Measurements from ENCODE around the gene PRSS53.
"Not testable (repeated sequence)": the region's sequence is repeated elsewhere in the genome, so short reads cannot be mapped to it uniquely, and the experiment has no call there.

Gene PRSS53

DNA sequence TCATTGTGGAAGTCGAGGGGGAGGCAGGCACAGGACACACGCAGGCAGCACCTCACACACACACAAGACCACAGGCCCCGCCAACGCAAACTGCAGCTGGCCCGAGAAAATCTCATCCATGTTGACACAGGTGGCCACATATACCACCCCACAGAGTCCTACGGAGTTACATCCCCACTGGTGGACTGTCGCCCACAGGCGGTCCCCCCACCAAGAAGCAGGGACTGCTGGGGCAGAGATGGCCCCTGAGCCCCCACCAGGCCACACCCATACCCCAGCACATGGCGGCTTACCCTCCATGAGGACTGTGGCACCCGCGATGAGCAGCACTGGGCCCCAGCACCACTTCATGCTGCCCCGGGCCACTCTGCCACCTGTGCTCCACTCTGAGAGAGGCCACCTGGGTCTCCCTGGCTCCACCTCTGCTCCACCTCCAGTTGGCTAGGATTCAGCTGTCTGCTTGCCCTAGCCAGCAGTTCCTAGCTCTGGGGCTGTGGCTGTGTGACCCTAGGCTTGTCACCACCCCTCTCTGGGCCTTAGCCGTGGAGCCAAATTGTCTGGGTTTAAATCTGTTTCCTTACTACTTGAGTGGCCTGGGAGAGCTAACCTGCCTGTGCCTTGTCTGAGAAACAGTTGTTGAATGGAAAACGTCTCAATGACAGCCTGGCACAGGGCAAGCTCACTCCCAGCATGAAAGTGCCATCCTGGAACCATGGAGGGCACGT is at the start of gene PRSS53:
PRSS53 (minus strand) TSS at position 485 of the 725 bp plus-strand sequence; CDS start at position 351, 134 bp downstream.
- DNase-seq: no peak

DNA sequence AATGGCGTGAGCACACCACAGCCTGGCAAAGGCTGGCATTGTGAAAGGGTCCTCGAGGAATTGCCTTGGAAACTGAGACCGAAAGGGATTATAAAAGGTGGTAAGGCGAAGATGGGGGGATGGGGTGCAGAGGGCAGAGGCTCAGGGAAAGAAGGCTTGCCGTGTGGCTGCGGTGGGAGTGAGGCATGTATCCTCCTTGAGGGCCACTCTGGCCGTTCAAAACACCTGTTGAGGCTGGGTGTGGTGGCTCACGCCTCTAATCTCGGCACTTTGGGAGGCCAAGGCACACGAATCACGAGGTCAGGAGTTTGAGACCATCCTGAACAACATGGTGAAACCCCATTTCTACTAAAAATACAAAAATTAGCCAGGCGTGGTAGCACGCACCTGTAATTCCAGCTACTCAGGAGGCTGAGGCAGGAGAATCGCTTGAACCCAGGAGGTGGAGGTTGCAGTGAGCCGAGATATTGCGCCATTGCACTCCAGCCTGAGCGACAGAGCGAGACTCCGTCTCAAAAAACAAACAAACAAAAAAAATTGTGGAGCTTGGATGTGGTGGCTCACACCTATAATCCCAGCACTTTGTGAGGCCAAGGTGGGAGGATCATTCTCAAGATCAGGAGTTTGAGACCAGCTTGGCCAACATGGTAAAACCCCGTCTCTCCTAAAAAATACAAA is 48.2 kb upstream of the PRSS53 start:
- not testable (repeated sequence) for DNase-seq

GRCh38 chr16:31136287-31136662 is 47.5 kb upstream of the PRSS53 start:
- no peak for DNase-seq

DNA sequence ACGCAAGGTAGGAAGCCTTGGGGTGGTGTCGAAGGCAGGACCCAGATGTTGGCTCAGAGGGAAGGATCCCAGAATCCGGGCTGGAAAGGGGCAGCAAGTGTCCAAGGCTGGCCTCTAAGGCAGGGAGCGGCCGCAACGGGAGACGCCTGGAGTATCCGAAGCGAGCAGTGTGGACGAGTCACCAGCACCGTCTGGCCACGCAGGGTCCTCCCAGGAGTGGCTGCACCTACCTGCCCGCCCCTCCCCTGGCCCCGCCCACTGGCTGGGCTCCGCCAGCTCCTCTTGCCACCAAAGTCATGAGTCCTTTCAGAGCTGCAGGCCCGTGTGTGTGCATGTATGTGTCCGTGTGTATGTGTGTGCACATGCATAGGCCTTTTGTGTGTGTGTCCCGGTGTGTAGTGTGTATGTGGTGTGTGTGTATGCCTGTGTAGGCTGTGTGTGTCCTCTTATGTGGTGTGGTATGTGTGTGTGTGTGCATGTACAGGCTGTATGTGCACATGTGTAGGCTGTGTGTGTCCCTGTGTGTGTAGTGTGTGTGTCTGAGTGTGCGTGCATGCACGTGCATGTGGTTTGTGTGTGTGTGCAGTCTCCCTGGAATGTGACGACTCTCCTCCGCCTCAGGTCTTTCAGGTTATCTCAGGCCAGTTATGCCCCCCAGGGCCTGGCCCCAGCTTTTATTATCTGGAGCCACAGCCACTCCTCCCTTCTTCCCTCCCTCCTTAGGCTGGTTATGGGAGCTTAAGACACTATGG is 47.0 kb upstream of the PRSS53 start, which contains the start of gene PRSS8:
PRSS8 (minus strand) TSS at position 193 of the 752 bp plus-strand sequence. CDS start 229 bp downstream, outside the sequence.
- no peak for DNase-seq

DNA sequence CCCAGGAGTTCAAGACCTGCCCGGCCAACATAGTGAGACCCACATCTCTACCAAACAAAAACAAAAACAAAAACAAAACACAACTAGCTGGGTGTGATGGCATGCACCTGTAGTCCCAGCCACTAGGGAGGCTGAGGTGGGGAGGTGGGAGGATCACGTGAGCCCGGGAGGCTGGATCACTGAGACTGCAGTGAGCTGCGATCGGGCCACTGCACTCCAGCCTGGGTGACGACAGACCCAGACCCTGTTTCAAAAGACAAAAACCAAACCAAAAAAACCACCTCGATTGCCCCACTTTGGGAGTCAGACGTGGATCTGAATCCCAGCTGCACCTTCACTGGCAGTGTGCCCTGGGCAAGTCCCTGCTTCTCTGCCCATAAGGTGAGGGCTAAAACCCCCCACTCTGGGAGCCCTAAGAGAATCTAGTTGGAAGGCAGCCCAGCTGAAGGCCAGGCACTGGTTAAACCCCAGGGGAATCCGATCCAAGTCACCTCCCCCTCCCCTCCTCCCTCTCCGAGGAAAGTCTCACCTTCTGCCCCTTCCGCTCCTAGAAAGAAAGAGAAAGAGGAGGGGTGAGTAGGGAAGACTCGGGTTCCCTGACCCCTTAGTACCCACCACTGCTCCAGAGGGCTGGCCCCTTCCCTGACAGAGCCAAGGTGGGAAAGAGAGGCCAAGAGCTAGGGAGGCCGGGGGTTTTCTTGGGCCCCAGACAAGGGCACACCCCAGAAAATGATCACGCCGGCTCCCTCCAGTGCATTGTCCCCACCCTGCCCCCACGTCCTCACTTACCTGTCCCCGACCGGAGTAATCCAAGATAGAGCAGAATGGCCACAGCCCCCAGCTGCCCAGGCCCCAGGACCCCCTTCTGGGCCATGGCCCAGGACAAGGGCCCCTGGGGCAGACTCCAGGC is 46.1 kb upstream of the PRSS53 start:
- DNase-seq: no peak

DNA sequence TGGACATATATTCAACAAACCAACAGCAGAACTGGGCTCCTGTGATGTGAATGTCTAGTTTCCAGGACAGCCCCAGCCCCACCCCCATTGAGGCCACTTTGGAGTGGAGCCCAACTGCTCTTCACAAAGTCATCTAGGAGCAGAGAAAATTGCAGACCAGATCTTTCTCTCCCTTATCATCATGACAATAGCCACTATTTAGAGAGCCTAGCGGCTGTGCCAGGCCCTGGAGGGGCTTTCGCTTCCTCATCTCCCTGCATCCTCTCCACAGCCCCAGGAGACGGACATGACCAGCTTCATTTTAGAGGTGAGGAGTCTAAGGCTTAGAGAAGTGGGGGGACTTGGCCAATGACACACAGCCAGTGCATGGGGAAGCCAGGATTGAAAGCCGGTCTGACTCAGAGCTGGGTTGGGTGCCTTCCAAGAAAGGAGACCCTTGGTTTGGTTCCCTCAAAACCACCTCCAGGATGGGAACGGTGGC is 45.4 kb upstream of the PRSS53 start:
- DNase-seq: no peak

GRCh38 chr16:31133046-31133501 is 44.3 kb upstream of the PRSS53 start:
- no peak for DNase-seq

DNA sequence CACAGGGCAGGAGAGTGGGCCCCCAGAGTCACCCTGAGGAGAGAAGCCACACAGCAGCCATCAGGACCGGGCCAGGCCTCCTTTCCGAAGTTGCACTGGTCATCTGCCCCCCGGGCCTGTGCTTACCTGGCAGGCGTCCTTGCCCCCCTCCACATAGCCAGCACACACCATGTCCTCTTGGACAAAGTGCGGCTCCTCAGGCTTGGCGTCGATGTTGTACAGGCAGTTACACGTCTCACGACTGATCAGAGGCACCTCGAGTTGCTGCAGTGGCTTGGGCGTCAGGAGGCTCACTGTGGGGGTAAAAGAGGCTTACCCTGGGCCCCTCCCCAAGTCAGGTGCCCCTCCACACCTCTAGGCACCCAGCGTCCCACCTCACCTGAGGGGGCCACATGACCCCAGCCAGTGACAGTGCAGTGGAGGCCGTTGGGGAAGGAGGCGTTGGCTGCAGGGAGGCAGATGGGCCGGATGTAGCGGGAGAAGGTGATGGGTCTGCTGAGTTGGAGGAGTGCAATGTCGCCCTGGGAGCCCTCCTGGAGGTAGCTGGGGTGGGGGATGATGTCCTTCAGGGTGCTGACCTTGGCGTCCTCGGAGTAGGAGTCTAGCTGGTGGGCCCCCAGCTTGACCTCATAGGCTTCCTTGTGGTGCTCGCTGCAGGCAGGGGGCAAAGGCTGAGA is 43.7 kb upstream of the PRSS53 start:
- DNase-seq: no peak

DNA sequence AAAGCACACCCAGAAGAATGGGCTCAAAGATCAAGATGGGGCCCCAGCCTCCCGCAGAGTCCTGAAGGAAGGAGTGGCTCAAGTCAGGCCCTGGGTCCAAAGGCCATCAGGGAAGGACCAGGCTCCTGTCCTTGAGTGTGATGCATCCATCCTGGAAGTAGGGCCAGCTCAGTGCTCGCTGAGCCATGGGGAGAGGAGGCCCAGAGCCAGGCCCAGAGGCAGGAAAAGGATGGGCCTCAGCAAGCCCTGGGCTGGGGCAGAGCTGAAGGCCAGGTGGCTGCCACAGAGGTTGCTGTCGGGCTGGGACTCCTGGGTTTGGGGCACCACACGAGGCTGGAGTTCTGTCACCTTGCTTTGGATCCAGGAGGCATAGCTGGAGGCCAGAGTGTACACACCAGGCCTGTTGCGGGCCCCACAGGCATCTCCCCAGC is 43.1 kb upstream of the PRSS53 start:
- DNase-seq: no peak

GRCh38 chr16:31131416-31131815 is 42.7 kb upstream of the PRSS53 start:
- DNase-seq: no peak

DNA sequence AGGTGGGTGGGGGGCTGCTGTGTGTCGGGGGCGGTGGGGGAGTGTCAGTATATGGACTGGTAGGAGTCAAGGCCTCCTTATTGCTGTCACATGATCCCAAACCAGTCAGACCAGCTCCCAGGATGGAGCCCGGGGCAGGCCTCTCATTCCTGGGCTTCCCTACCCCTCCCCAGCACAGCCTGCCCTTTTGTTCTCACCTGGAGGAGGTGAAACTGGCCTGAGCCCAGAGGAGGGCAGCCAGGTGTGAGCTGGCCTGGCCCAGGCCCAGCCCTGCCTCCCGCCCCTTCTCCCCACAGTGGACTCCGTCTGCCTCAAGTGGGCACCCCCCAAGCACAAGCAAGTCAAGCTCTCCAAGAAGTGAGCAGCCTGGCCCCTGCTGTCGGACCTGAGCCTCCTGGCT is 42.2 kb upstream of the PRSS53 start:
- DNase-seq: no peak

DNA sequence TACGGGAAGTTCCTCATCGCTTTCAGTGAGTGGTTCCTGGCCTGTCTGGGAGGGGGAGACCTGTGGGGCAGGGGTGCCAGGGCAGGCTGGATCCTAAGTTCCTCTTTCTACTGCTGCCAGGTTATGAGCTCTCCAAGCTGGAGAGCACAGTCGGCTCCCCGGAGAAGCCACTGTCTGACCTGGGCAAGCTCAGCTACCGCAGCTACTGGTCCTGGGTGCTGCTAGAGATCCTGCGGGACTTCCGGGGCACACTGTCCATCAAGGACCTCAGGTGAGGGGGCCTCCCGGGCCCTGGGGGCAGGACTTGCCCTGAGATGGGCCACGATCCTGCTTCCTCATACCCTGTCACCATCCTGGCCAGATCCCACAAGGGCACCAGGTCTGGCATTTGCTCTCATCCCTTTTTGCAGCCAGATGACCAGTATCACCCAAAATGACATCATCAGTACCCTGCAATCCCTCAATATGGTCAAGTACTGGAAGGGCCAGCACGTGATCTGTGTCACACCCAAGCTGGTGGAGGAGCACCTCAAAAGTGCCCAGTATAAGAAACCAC is 41.7 kb upstream of the PRSS53 start:
- DNase-seq: peak in 1 of 2 experiments; percentile 21

GRCh38 chr16:31129568-31130335 is 41.0 kb upstream of the PRSS53 start:
- no peak for DNase-seq

DNA sequence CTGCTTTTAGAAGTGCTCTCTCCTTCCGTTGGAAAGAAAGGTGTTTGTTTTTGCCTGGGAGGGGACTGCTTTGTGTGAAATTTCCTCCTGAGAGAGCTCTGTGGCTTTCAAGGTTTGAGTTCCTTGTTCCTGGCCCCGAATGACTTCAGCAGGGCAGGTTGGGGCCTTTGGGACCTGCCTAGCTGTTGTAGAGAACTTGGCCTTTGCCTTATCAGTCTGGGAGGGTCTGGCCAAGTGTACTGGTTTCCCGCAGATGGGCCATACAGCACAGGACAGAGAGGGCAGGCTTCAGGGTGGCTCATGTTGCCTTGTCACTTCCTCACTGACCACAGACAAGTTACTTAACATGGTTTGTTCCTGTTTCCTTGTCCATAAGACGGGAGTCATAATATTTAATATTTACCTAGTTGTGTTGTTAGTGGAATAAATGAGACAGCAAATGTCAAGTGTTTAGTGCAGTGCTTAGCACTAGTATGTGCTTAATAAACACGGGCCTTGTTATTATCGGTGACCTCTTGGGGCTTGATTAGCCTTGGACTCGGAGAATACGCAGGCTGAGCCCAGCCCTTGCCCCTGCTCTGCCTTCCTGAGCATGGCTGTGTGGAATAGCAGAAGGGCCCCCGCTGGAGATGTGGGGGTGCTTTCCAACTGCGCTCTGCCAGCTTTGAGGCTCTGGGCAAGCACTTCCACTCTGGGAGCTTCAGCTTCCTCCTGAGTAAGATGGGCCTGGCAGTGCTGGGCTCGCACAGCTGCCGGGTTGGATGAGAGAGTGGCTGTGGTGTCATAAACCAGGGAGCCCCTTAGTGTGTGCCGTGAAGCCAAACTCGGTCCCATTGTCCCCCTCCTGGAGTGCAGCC is 40.2 kb upstream of the PRSS53 start:
- DNase-seq: peak; percentile 58 to 67

- no peak for DNase-seq
Observed at GRCh38 chr16:31127182-31127581, 38.4 kb upstream of the PRSS53 start.

DNA sequence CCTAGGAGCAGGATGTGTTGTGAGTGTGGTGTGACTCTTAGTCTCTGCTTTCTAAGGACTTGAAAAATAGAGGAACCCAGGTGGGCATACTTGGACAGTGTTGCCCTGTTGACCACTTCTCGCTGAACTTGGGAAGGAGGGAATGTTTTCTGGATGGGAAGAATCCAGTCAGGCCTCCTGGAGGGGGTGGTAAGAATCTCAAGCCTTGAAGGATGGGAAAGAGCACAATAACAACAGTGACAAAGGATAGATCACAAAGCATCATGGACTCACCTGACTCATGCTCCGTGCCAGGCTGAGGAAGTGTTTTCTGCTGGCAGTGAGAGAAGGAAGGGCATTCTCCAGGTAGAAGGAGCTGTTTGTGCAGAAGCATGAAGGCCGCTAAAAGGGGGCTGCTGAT is 37.1 kb upstream of the PRSS53 start:
- DNase-seq: no peak

DNA sequence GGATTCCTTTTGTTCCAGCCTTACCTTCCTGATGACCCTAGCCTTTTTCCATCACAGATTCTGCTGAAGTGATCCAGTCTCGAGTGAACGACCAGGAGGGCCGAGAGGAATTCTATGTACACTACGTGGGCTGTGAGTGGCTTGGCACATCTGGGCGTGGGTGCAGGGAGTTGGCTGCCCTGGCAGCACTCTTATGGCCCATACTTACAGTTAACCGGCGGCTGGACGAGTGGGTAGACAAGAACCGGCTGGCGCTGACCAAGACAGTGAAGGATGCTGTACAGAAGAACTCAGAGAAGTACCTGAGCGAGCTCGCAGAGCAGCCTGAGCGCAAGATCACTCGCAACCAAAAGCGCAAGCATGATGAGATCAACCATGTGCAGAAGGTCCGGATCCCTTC is 31.4 kb upstream of the PRSS53 start:
- no peak for DNase-seq

DNA sequence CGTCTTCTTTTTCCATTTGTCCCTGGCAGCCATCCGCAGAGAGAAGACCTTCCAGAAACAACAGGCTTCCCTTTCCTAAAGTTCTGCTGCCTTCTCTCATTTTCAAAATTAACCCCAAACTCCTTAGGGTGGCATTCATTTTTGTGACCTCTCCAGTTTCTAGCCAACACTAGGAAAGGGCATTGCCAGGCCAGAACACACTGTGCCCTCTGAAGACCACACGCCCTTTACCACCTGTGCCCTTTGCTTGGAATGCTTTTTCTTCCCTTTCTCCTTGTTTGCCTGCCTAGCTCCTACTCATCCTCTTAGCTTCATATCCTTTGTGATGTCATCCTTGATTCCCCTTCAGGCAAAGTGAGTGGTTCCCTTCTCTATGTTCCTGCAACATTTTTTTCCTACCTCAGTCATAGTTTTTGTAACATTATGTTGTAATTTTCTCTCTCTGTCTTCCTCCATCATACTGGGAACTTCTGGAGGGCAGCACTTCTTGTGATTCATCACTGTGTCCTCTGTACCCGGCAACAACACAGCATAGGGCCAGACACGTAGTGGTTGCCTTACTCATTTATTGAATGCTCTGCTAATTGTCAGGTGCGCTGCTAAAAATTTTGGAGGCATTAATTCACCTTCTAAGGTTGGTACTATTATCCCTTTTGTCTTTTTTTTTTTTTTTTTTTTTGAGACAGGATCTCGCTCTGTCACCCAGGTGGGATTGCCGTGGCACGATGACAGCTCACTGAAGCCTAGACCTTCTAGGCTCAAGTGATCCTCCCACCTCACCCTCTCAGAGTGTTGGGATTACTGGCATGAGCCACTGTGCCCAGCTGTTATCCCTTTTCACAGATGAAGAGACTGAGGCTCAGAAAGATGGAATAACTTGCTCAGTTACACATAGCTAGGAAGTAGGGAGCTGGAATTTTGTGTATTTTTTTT is 29.7 kb upstream of the PRSS53 start:
- no peak for DNase-seq

Data from Kasumi-1 (cell line).